Muscle layer of duodenum (tissue), 2 donors: ENCODE measurements around the gene TTC39C.
"Not testable (repeated sequence)": the region's sequence is repeated elsewhere in the genome, so short reads cannot be mapped to it uniquely, and the experiment has no call there.

Experiments
- H3K27ac ChIP-seq: one replicate; pipeline ENCODE4 v1.7.0; 2013; ENCODE audit warnings: mild to moderate bottlenecking, low read length
- H3K27me3 ChIP-seq: one replicate; pipeline ENCODE4 v1.7.0; 2013; ENCODE audit warnings: low read depth, mild to moderate bottlenecking, control low read depth, low read length
- H3K36me3 ChIP-seq, 2 donors: one replicate each; pipeline ENCODE4 v1.7.0; 2013; ENCODE audit warnings: low read length in 2 of 2, control low read depth in 1 of 2, mild to moderate bottlenecking in 1 of 2; ENCODE audit not compliant: insufficient read depth in 2 of 2, control insufficient read depth in 1 of 2
- H3K4me1 ChIP-seq, 2 donors: one replicate each; pipeline ENCODE4 v1.7.0; 2013; ENCODE audit warnings: low read length in 2 of 2, mild to moderate bottlenecking in 2 of 2, control low read depth in 1 of 2, moderate library complexity in 1 of 2; ENCODE audit not compliant: insufficient read depth in 2 of 2, control insufficient read depth in 1 of 2
- H3K4me3 ChIP-seq, 2 donors: one replicate each; pipeline ENCODE4 v1.7.0; 2013; ENCODE audit warnings: low read length in 2 of 2, low read depth in 1 of 2, mild to moderate bottlenecking in 1 of 2
- H3K9me3 ChIP-seq, 2 donors: one replicate each; pipeline ENCODE4 v1.7.0; 2013; ENCODE audit warnings: low read length in 2 of 2, control low read depth in 1 of 2, mild to moderate bottlenecking in 1 of 2; ENCODE audit not compliant: control insufficient read depth in 1 of 2
- donor health status: healthy.

The TTC39C gene

GRCh38 chr18:24024425-24024824 is 9.9 kb downstream of the TTC39C start:
- H3K27me3 ChIP-seq: no peaks in the 10 kb centered on the region

DNA sequence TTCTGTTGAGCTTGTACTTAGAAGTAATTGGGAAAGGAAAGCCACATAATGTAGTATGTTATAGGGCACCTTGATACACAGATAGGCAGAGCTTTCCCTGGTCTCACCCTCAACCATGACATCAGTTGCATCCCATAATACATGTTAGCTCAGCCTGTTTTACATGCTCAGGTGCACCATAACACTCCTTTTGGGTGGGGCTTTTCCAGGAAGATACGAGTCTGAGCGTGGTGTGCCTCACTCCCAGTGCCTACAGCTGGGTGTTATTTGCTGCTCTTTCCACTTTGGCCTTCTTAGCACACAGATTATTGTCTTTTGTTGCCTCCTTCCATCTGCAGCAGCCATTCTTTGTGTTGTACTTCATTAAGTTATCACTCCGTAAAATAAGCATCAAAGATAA is 11.9 kb downstream of the TTC39C start:
- Histone ChIP-seq H3K4me3 (no peak overlapping the region), H3K27ac (no peak overlapping the region), H3K4me1 (peaks cover 0 to 10% of the 10 kb centered on the region in 2 donors), H3K27me3 (no peaks in the 10 kb centered on the region), H3K9me3 (no peaks in the 10 kb centered on the region), H3K36me3 (no peaks in the 10 kb centered on the region)

More at GRCh38 chr18:24024425-24024824, 9.9 kb downstream of the TTC39C start:
- Histone ChIP-seq H3K4me1 (peaks cover 0 to 10% of the 10 kb centered on the region in 2 donors), H3K9me3 (no peaks in the 10 kb centered on the region), H3K36me3 (peaks cover 0 to 6% of the 10 kb centered on the region in 2 donors), H3K4me3 (no peak overlapping the region), H3K27ac (no peak overlapping the region)

- no peak overlapping the region for H3K27ac ChIP-seq
- no peaks in the 10 kb centered on the region for H3K27me3 ChIP-seq
- H3K4me3 ChIP-seq: no peak overlapping the region
- peaks cover 0 to 7% of the 10 kb centered on the region in 2 donors for H3K4me1 ChIP-seq
- H3K9me3 ChIP-seq: no peaks in the 10 kb centered on the region
- H3K36me3 ChIP-seq: no peaks in the 10 kb centered on the region
Observed at GRCh38 chr18:24027156-24027827, 12.7 kb downstream of the TTC39C start.

DNA sequence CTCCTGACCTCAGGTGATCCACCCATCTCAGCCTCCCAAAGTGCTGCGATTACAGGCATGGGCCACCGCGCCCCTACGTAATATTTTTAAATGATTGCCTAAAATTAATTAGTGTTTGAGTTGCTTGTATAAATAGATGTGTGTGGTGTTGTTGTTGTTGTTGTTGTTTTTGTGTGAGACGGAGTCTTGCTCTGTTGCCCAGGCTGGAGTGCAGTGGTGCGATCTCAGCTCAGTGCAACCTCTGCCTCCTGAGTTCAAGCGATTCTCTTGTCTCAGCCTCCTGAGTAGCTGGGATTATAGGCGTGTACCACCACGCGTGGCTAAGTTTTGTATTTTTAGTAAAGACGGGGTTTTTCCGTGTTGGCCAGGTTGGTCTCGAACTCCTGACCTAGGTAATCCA is 14.4 kb downstream of the TTC39C start:
- H3K36me3 ChIP-seq, H3K27ac ChIP-seq, H3K4me1 ChIP-seq, H3K27me3 ChIP-seq, H3K9me3 ChIP-seq, H3K4me3 ChIP-seq: not testable (repeated sequence)

GRCh38 chr18:24031318-24031717 is 16.8 kb downstream of the TTC39C start:
- H3K4me3 ChIP-seq: no peak overlapping the region
- H3K27me3 ChIP-seq: no peaks in the 10 kb centered on the region
- no peaks in the 10 kb centered on the region for H3K36me3 ChIP-seq
- peaks cover 4 to 5% of the 10 kb centered on the region in 2 donors for H3K4me1 ChIP-seq
- H3K9me3 ChIP-seq: no peaks in the 10 kb centered on the region
- no peak overlapping the region for H3K27ac ChIP-seq

DNA sequence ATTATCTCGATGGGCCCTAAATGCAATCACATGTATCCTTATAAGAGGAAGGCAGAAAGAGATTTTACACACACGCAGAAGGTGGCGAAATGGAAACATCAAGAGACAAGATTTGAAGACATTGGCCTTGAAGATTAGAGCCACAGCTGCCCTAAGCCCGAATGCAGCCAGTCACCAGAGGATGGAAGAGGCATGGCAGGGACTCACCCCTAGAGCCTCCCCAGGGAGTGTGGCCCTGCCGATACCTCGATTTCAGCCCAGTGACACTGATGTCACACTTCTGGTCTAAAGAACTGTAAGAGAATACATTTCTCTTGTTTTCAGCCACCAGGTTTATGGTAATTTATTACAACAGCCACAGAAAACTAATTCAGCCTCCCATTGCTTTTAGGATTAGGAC is 17.4 kb downstream of the TTC39C start:
- Histone ChIP-seq H3K27ac (no peak overlapping the region), H3K27me3 (no peaks in the 10 kb centered on the region), H3K4me3 (no peak overlapping the region)

DNA sequence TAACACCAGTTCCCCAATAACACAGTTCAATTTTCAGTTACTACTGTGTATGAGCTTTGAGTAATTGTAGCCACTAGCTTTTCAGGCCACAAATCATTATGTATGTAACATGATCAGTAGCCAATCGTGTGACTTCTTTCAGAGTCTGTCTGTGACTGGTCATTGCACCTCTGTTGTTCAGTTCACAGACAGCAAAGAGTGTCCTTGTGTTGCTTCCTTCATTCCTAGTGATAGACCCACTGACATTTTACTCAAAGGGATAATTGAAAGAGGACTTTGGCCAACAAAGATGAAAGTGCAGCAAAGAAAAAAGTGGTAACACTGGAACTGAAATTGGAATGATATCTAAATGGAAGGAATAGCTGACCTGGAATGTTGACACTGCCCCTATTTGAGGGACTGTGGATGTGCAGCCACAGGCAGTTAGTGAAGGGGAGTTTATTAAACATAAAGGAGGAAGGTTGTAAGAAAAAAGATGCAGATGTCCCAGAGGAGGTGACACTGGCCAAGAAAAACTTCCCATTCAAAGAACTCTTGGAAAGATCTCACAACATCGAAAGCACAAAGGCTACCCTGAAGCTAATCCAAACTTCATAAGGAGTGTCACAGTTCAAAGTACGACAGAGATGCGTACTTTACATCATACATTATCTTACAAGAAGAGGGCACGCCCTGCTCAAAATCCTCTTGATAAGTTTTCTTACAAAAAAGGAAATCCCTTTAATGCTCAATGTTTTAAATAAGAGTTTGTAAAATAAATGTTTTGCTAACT is 19.3 kb downstream of the TTC39C start:
- Histone ChIP-seq H3K4me1 (peaks cover 0 to 4% of the 10 kb centered on the region in 2 donors), H3K4me3 (no peak overlapping the region), H3K9me3 (no peaks in the 10 kb centered on the region), H3K27ac (no peak overlapping the region), H3K36me3 (no peaks in the 10 kb centered on the region), H3K27me3 (no peaks in the 10 kb centered on the region)

More for the DNA sequence above, 17.4 kb downstream of the TTC39C start:
- Histone ChIP-seq H3K9me3 (no peaks in the 10 kb centered on the region), H3K36me3 (no peaks in the 10 kb centered on the region), H3K4me1 (peaks cover 4 to 5% of the 10 kb centered on the region in 2 donors)

GRCh38 chr18:24035316-24035715 is 20.8 kb downstream of the TTC39C start:
- Histone ChIP-seq H3K4me3 (no peak overlapping the region), H3K36me3 (no peaks in the 10 kb centered on the region), H3K27ac (no peak overlapping the region), H3K4me1 (peaks cover 0 to 4% of the 10 kb centered on the region in 2 donors), H3K9me3 (no peaks in the 10 kb centered on the region), H3K27me3 (no peaks in the 10 kb centered on the region)

GRCh38 chr18:24039671-24040070 is 25.1 kb downstream of the TTC39C start:
- Histone ChIP-seq H3K4me3 (no peak overlapping the region), H3K4me1 (no peaks in the 10 kb centered on the region), H3K36me3 (no peaks in the 10 kb centered on the region), H3K9me3 (no peaks in the 10 kb centered on the region), H3K27ac (no peak overlapping the region), H3K27me3 (no peaks in the 10 kb centered on the region)

GRCh38 chr18:24041691-24042090 is 27.1 kb downstream of the TTC39C start:
- Histone ChIP-seq H3K27ac (no peak overlapping the region), H3K36me3 (no peaks in the 10 kb centered on the region), H3K4me1 (no peaks in the 10 kb centered on the region), H3K9me3 (no peaks in the 10 kb centered on the region), H3K27me3 (no peaks in the 10 kb centered on the region), H3K4me3 (no peak overlapping the region)

DNA sequence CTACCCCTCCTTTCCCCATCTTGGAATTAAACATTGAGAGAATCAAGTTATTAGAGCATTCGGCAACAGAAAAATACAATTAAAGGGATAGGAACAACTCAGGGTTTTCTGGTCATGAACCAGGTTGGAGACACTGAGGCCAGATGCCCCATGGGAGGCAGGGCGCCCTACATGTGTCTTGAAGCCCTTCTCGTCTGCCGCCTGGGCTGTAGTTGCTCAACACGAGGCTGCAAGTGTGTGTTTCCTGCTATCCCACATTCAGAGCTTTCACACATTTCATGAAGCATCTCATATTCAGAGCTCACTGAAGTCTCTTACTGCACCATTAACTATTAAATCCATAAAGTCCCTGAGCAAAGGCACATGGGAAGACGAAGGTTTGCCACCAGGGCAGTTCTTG is 28.8 kb downstream of the TTC39C start:
- Histone ChIP-seq H3K4me1 (no peaks in the 10 kb centered on the region), H3K27me3 (no peaks in the 10 kb centered on the region), H3K27ac (no peak overlapping the region), H3K9me3 (no peaks in the 10 kb centered on the region), H3K36me3 (no peaks in the 10 kb centered on the region), H3K4me3 (no peak overlapping the region)
